Gastrocnemius medialis (tissue), 4 donors: ENCODE data around the gene OSBP2. TPM values are rescaled to one million over a fixed set of nuclear protein-coding genes. Genes with fewer than 3 reads are reported as not detected.
"Not testable (repeated sequence)": the region's sequence is repeated elsewhere in the genome, so short reads cannot be mapped to it uniquely, and the experiment has no call there.

Experiments used
- ATAC-seq, 2 donors: fragments of 150-250 bp; one replicate each; pipeline ENCODE4 v1.9.1; 2016
- DNase-seq, 2 donors: peaks; one replicate each; pipeline ENCODE4 v3.0.0-alpha.2; 2019
- H3K27ac ChIP-seq, 4 donors: fragments of 200-600 bp; sonication (generic); 1 replicate in 1 of 4; 2 replicates in 3 of 4; pipeline ENCODE4 v1.5.1; 2016 to 2018; ENCODE audit warnings: mild to moderate bottlenecking in 2 of 4, moderate library complexity in 1 of 4
- H3K27me3 ChIP-seq, 3 donors: fragments of 200-600 bp; sonication (generic) in 2 of 3; 1 replicate in 1 of 3; 2 replicates in 2 of 3; pipeline versions ENCODE4 v1.5.1 to v1.6.0; 2016 to 2019; ENCODE audit warnings: mild to moderate bottlenecking in 1 of 3, moderate library complexity in 1 of 3
- H3K36me3 ChIP-seq, 2 donors: fragments of 200-600 bp; sonication (generic) in 1 of 2; one replicate each; pipeline ENCODE4 v1.5.1; 2017 to 2018
- H3K4me1 ChIP-seq, 2 donors: fragments of 200-600 bp; sonication (generic) in 1 of 2; one replicate each; pipeline ENCODE4 v1.5.1; 2016 to 2017; ENCODE audit warnings: mild to moderate bottlenecking in 2 of 2
- H3K4me3 ChIP-seq, 4 donors: fragments of 200-600 bp; sonication (generic) in 3 of 4; 1 replicate in 1 of 4; 2 replicates in 3 of 4; pipeline ENCODE4 v1.5.1; 2016 to 2019; ENCODE audit warnings: mild to moderate bottlenecking in 2 of 4
- H3K9me3 ChIP-seq, 3 donors: fragments of 200-600 bp; sonication (generic) in 2 of 3; 1 replicate in 1 of 3; 2 replicates in 2 of 3; pipeline ENCODE4 v1.5.1; 2016 to 2019
- CTCF ChIP-seq, 5 experiments: fragments of 450-650 bp in 3 of 5; fragments of 200-600 bp in 2 of 5; sonication (generic) in 2 of 5; IDR thresholded peaks in 4 of 5; conservative IDR thresholded peaks in 1 of 5; 1 replicate in 4 of 5; 2 replicates in 1 of 5; pipeline ENCODE4 v1.5.1; 2016 to 2019; ENCODE audit warnings: antibody characterized with exemption in 5 of 5, mild to moderate bottlenecking in 3 of 5, moderate library complexity in 3 of 5
- POLR2A ChIP-seq, 2 donors: fragments of 450-650 bp; IDR thresholded peaks; one replicate each; pipeline ENCODE4 v1.6.1; 2017; ENCODE audit warnings: antibody characterized with exemption in 2 of 2, mild to moderate bottlenecking in 2 of 2, moderate library complexity in 2 of 2
- in situ Hi-C, 4 donors: fragments of 200-750 bp; cut with MboI; loops; one replicate each; pipeline versions ENCODE4 v1.15.0 to v1.8.0; 2017; ENCODE audit warnings: low sequenced_read_pairs in 4 of 4
- intact Hi-C: fragments of 100-400 bp; cut with DNase I; formaldehyde crosslinking; loops from one replicate; pipeline ENCODE4 v1.15.1; 2023; ENCODE audit warnings: low total_unique reads
- total RNA-seq, 4 donors: library from RNA; depleted of rRNA; stranded (reverse); fragments of >200 nt; gene quantifications; one replicate each; pipeline versions ENCODE4 v1.1.0 to v1.2.3, GENCODE V29; 2016

Gene OSBP2
- total RNA-seq, 4 donors from 2014 or later = 2.8 to 4.3 (median 3.0) TPM

- TF ChIP-seq POLR2A (IDR thresholded peaks at IDR 0.05) (no peak), CTCF (IDR thresholded peaks at IDR 0.05 in 4 of 5, conservative IDR thresholded peaks at IDR 0.05 in 1 of 5) (no peak)
- Histone ChIP-seq H3K27ac (no peak overlapping the region), H3K27me3 (no peaks in the 10 kb centered on the region), H3K4me3 (no peak overlapping the region), H3K9me3 (no peaks in the 10 kb centered on the region), H3K36me3 (no peaks in the 10 kb centered on the region), H3K4me1 (peaks cover 10 to 11% of the 10 kb centered on the region in 2 donors)
- intact Hi-C loops (no loop called here), in situ Hi-C loops (no loop called here)
- ATAC-seq (no peak), DNase-seq (no peak)
Measured at GRCh38 chr22:30671071-30671470, 23.6 kb upstream of the OSBP2 start.

- peaks cover 0 to 3% of the 10 kb centered on the region in 2 donors for H3K4me1 ChIP-seq
- no peak for ATAC-seq
- H3K27me3 ChIP-seq = no peaks in the 10 kb centered on the region
- H3K27ac ChIP-seq = no peak overlapping the region
- TF ChIP-seq POLR2A (IDR thresholded peaks at IDR 0.05) = no peak
- no peak for TF ChIP-seq CTCF (IDR thresholded peaks at IDR 0.05 in 4 of 5, conservative IDR thresholded peaks at IDR 0.05 in 1 of 5)
- H3K36me3 ChIP-seq = no peaks in the 10 kb centered on the region
- H3K4me3 ChIP-seq = no peak overlapping the region
- DNase-seq = no peak
- no peaks in the 10 kb centered on the region for H3K9me3 ChIP-seq
- in situ Hi-C loops = no loop called here
- intact Hi-C loops = no loop called here
Measured at GRCh38 chr22:30673136-30673535, 21.5 kb upstream of the OSBP2 start.

GRCh38 chr22:30674482-30674881, 20.2 kb upstream of the OSBP2 start:
- no peak overlapping the region for H3K27ac ChIP-seq
- no peak for ATAC-seq
- H3K4me1 ChIP-seq = peaks cover 0 to 6% of the 10 kb centered on the region in 2 donors
- intact Hi-C loops (no loop called here), in situ Hi-C loops (no loop called here)
- H3K27me3 ChIP-seq = no peaks in the 10 kb centered on the region
- no peak overlapping the region for H3K4me3 ChIP-seq
- H3K36me3 ChIP-seq = no peaks in the 10 kb centered on the region
- no peak for DNase-seq
- H3K9me3 ChIP-seq = no peaks in the 10 kb centered on the region
- TF ChIP-seq POLR2A (IDR thresholded peaks at IDR 0.05) (no peak), CTCF (IDR thresholded peaks at IDR 0.05 in 4 of 5, conservative IDR thresholded peaks at IDR 0.05 in 1 of 5) (no peak)

GRCh38 chr22:30675436-30675835, 19.2 kb upstream of the OSBP2 start:
- Histone ChIP-seq H3K27me3 (no peaks in the 10 kb centered on the region), H3K36me3 (no peaks in the 10 kb centered on the region), H3K9me3 (no peaks in the 10 kb centered on the region), H3K4me3 (no peak overlapping the region), H3K4me1 (peaks cover 0 to 6% of the 10 kb centered on the region in 2 donors), H3K27ac (no peak overlapping the region)
- ATAC-seq (no peak), DNase-seq (no peak)
- in situ Hi-C loops = no loop called here
- no peak for TF ChIP-seq POLR2A (IDR thresholded peaks at IDR 0.05)
- TF ChIP-seq CTCF (IDR thresholded peaks at IDR 0.05 in 4 of 5, conservative IDR thresholded peaks at IDR 0.05 in 1 of 5) = no peak
- intact Hi-C loops = no loop called here

- H3K27ac ChIP-seq, H3K9me3 ChIP-seq, ATAC-seq, DNase-seq, H3K27me3 ChIP-seq, intact Hi-C loops, H3K4me3 ChIP-seq, H3K4me1 ChIP-seq, in situ Hi-C loops, H3K36me3 ChIP-seq: not testable (repeated sequence)
Measured at GRCh38 chr22:30676565-30676964, 18.1 kb upstream of the OSBP2 start.

GRCh38 chr22:30679895-30680690, 14.6 kb upstream of the OSBP2 start:
- H3K9me3 ChIP-seq, ATAC-seq, H3K27ac ChIP-seq, H3K36me3 ChIP-seq, H3K4me3 ChIP-seq, in situ Hi-C loops, H3K4me1 ChIP-seq, H3K27me3 ChIP-seq, intact Hi-C loops, DNase-seq: not testable (repeated sequence)
